ENCODE data around the gene APEH.
"Not testable (repeated sequence)": the region's sequence is repeated elsewhere in the genome, so short reads cannot be mapped to it uniquely, and the experiment has no call there.

APEH gene

GRCh38 chr3:49694409-49695070 lies 20.4 kb downstream of the APEH start:
- not testable (repeated sequence) for DNase-seq

- not testable (repeated sequence) for DNase-seq
These were observed 21.3 kb downstream of the APEH start for GRCh38 chr3:49695350-49696015.

- DNase-seq: no peak
These were observed 25.3 kb downstream of the APEH start for GRCh38 chr3:49699281-49699979.

- no peak for DNase-seq
These were observed 25.9 kb downstream of the APEH start for GRCh38 chr3:49700014-49700413.

- no peak for DNase-seq
These were observed 26.4 kb downstream of the APEH start for GRCh38 chr3:49700453-49701128.

- DNase-seq: no peak
These were observed 27.4 kb downstream of the APEH start for GRCh38 chr3:49701388-49702077.

- DNase-seq: no peak
These were observed 28.5 kb downstream of the APEH start for GRCh38 chr3:49702672-49703071.

GRCh38 chr3:49703443-49703927 lies 29.3 kb downstream of the APEH start:
- DNase-seq: peak; percentile 48

- no peak for DNase-seq
These were observed 29.8 kb downstream of the APEH start for GRCh38 chr3:49703956-49704355.

GRCh38 chr3:49704629-49705028 lies 30.5 kb downstream of the APEH start:
- DNase-seq: no peak

GRCh38 chr3:49705390-49705960 lies 31.3 kb downstream of the APEH start:
- no peak for DNase-seq

GRCh38 chr3:49706456-49707112 lies 32.4 kb downstream of the APEH start:
- DNase-seq: no peak

GRCh38 chr3:49707113-49707480 lies 32.9 kb downstream of the APEH start:
- no peak for DNase-seq

GRCh38 chr3:49709852-49710251 lies 35.7 kb downstream of the APEH start:
- DNase-seq: no peak

- no peak for DNase-seq
These were observed 37.3 kb downstream of the APEH start for GRCh38 chr3:49711489-49711888.

- no peak for DNase-seq
These were observed 38.0 kb downstream of the APEH start for GRCh38 chr3:49712166-49712565.

- no peak for DNase-seq
These were observed 38.6 kb downstream of the APEH start for GRCh38 chr3:49712631-49713317.

GRCh38 chr3:49713336-49714105 lies 39.4 kb downstream of the APEH start:
- no peak for DNase-seq

- no peak for DNase-seq
These were observed 40.8 kb downstream of the APEH start for GRCh38 chr3:49714728-49715550.

Data from OCI-M1 (cell line).